Measurements from ENCODE around the gene ATG9B.

- TF ChIP-seq CTCF (conservative IDR thresholded peaks at IDR 0.05 in 1 of 2, IDR thresholded peaks at IDR 0.05 in 1 of 2; ENCODE audit: extremely low read depth in 1 of 2, insufficient read depth in 1 of 2, low read depth in 1 of 2, low read length in 2 of 2), result no peak
- TF ChIP-seq EZH2 (IDR thresholded peaks at IDR 0.05; ENCODE audit: borderline replicate concordance, low read length), result no peak
Observed at GRCh38 chr7:151008143-151008510, 16.2 kb downstream of the ATG9B start.

All from mammary epithelial cell (primary cell).